Trophoblast cell (in vitro differentiated cells and primary cell): ENCODE measurements around the gene BRCA2.

ENCODE experiments used
- DNase-seq, 2 donors: peaks; one replicate each; pipeline ENCODE4 v3.0.0-alpha.2; 2016
- H2AFZ ChIP-seq: 2 replicates; pipeline ENCODE4 v1.6.1; 2013; ENCODE audit warnings: low read length, moderate library complexity, mild to moderate bottlenecking; ENCODE audit not compliant: insufficient read depth, poor library complexity
- H2AK5ac ChIP-seq: 2 replicates; pipeline ENCODE4 v1.6.1; 2013; ENCODE audit warnings: mild to moderate bottlenecking, low read length
- H2BK120ac ChIP-seq: 2 replicates; pipeline ENCODE4 v1.6.1; 2013; ENCODE audit warnings: low read length, mild to moderate bottlenecking, moderate library complexity; ENCODE audit not compliant: insufficient read depth, poor library complexity
- H2BK12ac ChIP-seq: 2 replicates; pipeline ENCODE4 v1.6.1; 2013; ENCODE audit warnings: mild to moderate bottlenecking, low read length, moderate library complexity
- H2BK5ac ChIP-seq: 2 replicates; pipeline ENCODE4 v1.6.1; 2013; ENCODE audit warnings: low read length, low read depth, moderate library complexity, mild to moderate bottlenecking; ENCODE audit not compliant: poor library complexity
- H3K14ac ChIP-seq: 2 replicates; pipeline ENCODE4 v1.6.1; 2013; ENCODE audit warnings: mild to moderate bottlenecking, low read length
- H3K18ac ChIP-seq: 2 replicates; pipeline ENCODE4 v1.6.1; 2013; ENCODE audit warnings: mild to moderate bottlenecking, low read length
- H3K23ac ChIP-seq: 2 replicates; pipeline ENCODE4 v1.6.1; 2013; ENCODE audit warnings: low read length
- H3K27ac ChIP-seq: 2 replicates; pipeline ENCODE4 v1.5.1; 2013; ENCODE audit warnings: low read depth, mild to moderate bottlenecking, inconsistent platforms, low read length, moderate library complexity
- H3K27me3 ChIP-seq: 2 replicates; pipeline ENCODE4 v1.6.1; 2013; ENCODE audit warnings: inconsistent platforms, mild to moderate bottlenecking, low read length, moderate library complexity; ENCODE audit not compliant: insufficient read depth
- H3K36me3 ChIP-seq, 2 experiments: 1 replicate in 1 of 2; 2 replicates in 1 of 2; pipeline ENCODE4 v1.6.1; 2013; ENCODE audit warnings: low read length in 2 of 2, mild to moderate bottlenecking in 2 of 2, moderate library complexity in 1 of 2; ENCODE audit not compliant: insufficient read depth in 2 of 2, control insufficient read depth in 1 of 2
- H3K4ac ChIP-seq: 2 replicates; pipeline ENCODE4 v1.6.1; 2013; ENCODE audit warnings: low read depth, mild to moderate bottlenecking, low read length, moderate library complexity
- H3K4me1 ChIP-seq, 2 experiments: 1 replicate in 1 of 2; 2 replicates in 1 of 2; pipeline ENCODE4 v1.6.1; 2013; ENCODE audit warnings: low read length in 2 of 2, mild to moderate bottlenecking in 2 of 2, moderate library complexity in 1 of 2; ENCODE audit not compliant: insufficient read depth in 2 of 2, control insufficient read depth in 1 of 2
- H3K4me2 ChIP-seq: 2 replicates; pipeline ENCODE4 v1.6.1; 2013; ENCODE audit warnings: inconsistent platforms, mild to moderate bottlenecking, low read length, moderate library complexity
- H3K4me3 ChIP-seq: 2 replicates; pipeline ENCODE4 v1.5.1; 2013; ENCODE audit warnings: mild to moderate bottlenecking, low read depth, low read length, inconsistent platforms
- H3K79me1 ChIP-seq: one replicate; pipeline ENCODE4 v1.6.1; 2013; ENCODE audit warnings: low read length
- H3K79me2 ChIP-seq: 2 replicates; pipeline ENCODE4 v1.6.1; 2013; ENCODE audit warnings: low read length, mild to moderate bottlenecking; ENCODE audit not compliant: control insufficient read depth, insufficient read depth, poor library complexity
- H3K9ac ChIP-seq: 2 replicates; pipeline ENCODE4 v1.6.1; 2013; ENCODE audit warnings: mild to moderate bottlenecking, low read length
- H3K9me3 ChIP-seq: 2 replicates; pipeline ENCODE4 v1.6.1; 2013; ENCODE audit warnings: low read depth, mild to moderate bottlenecking, control low read depth, inconsistent platforms, low read length; ENCODE audit not compliant: insufficient read depth
- H4K12ac ChIP-seq: 2 replicates; pipeline ENCODE4 v1.6.1; 2013; ENCODE audit warnings: low read depth, mild to moderate bottlenecking, low read length, moderate library complexity
- H4K8ac ChIP-seq: 2 replicates; pipeline ENCODE4 v1.6.1; 2013; ENCODE audit warnings: low read depth, mild to moderate bottlenecking, low read length, moderate library complexity
- H4K91ac ChIP-seq: one replicate; pipeline ENCODE4 v1.6.1; 2013; ENCODE audit warnings: low read depth, mild to moderate bottlenecking, low read length, moderate library complexity
- WGBS: extraction: QIAGEN DNeasy Blood & Tissue Kit; methylation state at CpG from one replicate; pipeline ENCODE4 v1.1.7; 2013; ENCODE audit warnings: missing lambda C conversion rate; ENCODE audit not compliant: insufficient read length, insufficient coverage; ENCODE audit errors: extremely low coverage; 5-methylcytosine and 5-hydroxymethylcytosine counted together

The BRCA2 gene

GRCh38 chr13:32267836-32268439 lies 47.4 kb upstream of the BRCA2 start:
- H3K9me3 ChIP-seq, result no peaks in the 10 kb centered on the region
- no peak overlapping the region for H2BK5ac ChIP-seq
- no peaks in the 10 kb centered on the region for H3K79me1 ChIP-seq
- no peak overlapping the region for H3K4me2 ChIP-seq
- H2AK5ac ChIP-seq, result no peak overlapping the region
- no peaks in the 10 kb centered on the region for H3K36me3 ChIP-seq
- H2AFZ ChIP-seq, result no peak overlapping the region
- no peaks in the 10 kb centered on the region for H3K79me2 ChIP-seq
- no peak overlapping the region for H3K23ac ChIP-seq
- no peak overlapping the region for H3K18ac ChIP-seq
- H3K14ac ChIP-seq, result no peak overlapping the region
- no peak overlapping the region for H4K91ac ChIP-seq
- H2BK12ac ChIP-seq, result no peak overlapping the region
- WGBS, result no CpG with 5 or more reads among the region's 7 CpGs
- H3K4ac ChIP-seq, result no peak overlapping the region
- H3K4me1 ChIP-seq, result no peaks in the 10 kb centered on the region
- DNase-seq, result peak; percentile 41 to 79
- H3K9ac ChIP-seq, result no peak overlapping the region
- H3K27me3 ChIP-seq, result no peaks in the 10 kb centered on the region
- H4K8ac ChIP-seq, result no peak overlapping the region
- H2BK120ac ChIP-seq, result no peak overlapping the region
- H3K4me3 ChIP-seq, result no peak overlapping the region
- no peak overlapping the region for H3K27ac ChIP-seq
- no peak overlapping the region for H4K12ac ChIP-seq

GRCh38 chr13:32272021-32272683 lies 43.2 kb upstream of the BRCA2 start:
- Histone ChIP-seq H3K4ac (no peak overlapping the region), H4K8ac (no peak overlapping the region), H2BK12ac (no peak overlapping the region), H3K36me3 (no peaks in the 10 kb centered on the region), H3K4me2 (no peak overlapping the region), H4K91ac (no peak overlapping the region), H2BK5ac (no peak overlapping the region), H3K14ac (no peak overlapping the region), H3K4me3 (no peak overlapping the region), H3K18ac (no peak overlapping the region), H3K9ac (no peak overlapping the region), H3K27ac (no peak overlapping the region), H3K79me1 (no peaks in the 10 kb centered on the region), H3K27me3 (no peaks in the 10 kb centered on the region), H3K23ac (no peak overlapping the region), H3K79me2 (no peaks in the 10 kb centered on the region), H2AFZ (no peak overlapping the region), H3K9me3 (no peaks in the 10 kb centered on the region), H4K12ac (no peak overlapping the region), H2AK5ac (no peak overlapping the region), H2BK120ac (no peak overlapping the region), H3K4me1 (no peaks in the 10 kb centered on the region)
- 100% methylated on average over 1 of the region's 4 CpGs for WGBS
- peak in 1 of 2 donors; percentile 78 for DNase-seq

- H4K91ac ChIP-seq, result no peak overlapping the region
- H2BK5ac ChIP-seq, result no peak overlapping the region
- no peaks in the 10 kb centered on the region for H3K4me1 ChIP-seq
- no peak overlapping the region for H3K14ac ChIP-seq
- H3K27ac ChIP-seq, result no peak overlapping the region
- no peak for DNase-seq
- no peak overlapping the region for H2BK120ac ChIP-seq
- no peaks in the 10 kb centered on the region for H3K79me1 ChIP-seq
- no peak overlapping the region for H3K4me2 ChIP-seq
- no peak overlapping the region for H2BK12ac ChIP-seq
- no CpG with 5 or more reads among the region's 1 CpG for WGBS
- H3K9me3 ChIP-seq, result no peaks in the 10 kb centered on the region
- H3K18ac ChIP-seq, result no peak overlapping the region
- H2AK5ac ChIP-seq, result no peak overlapping the region
- H3K27me3 ChIP-seq, result no peaks in the 10 kb centered on the region
- H3K9ac ChIP-seq, result no peak overlapping the region
- no peaks in the 10 kb centered on the region for H3K36me3 ChIP-seq
- no peak overlapping the region for H2AFZ ChIP-seq
- H3K23ac ChIP-seq, result no peak overlapping the region
- no peak overlapping the region for H4K12ac ChIP-seq
- H3K4me3 ChIP-seq, result no peak overlapping the region
- H3K79me2 ChIP-seq, result no peaks in the 10 kb centered on the region
- H4K8ac ChIP-seq, result no peak overlapping the region
- H3K4ac ChIP-seq, result no peak overlapping the region
These were observed 37.5 kb upstream of the BRCA2 start for GRCh38 chr13:32277839-32278238.

- Histone ChIP-seq H2BK120ac (no peak overlapping the region), H3K36me3 (no peaks in the 10 kb centered on the region), H3K23ac (no peak overlapping the region), H3K27ac (no peak overlapping the region), H3K27me3 (no peaks in the 10 kb centered on the region), H4K8ac (no peak overlapping the region), H3K4me1 (no peaks in the 10 kb centered on the region), H2AK5ac (no peak overlapping the region), H4K91ac (no peak overlapping the region), H3K79me2 (no peaks in the 10 kb centered on the region), H3K14ac (no peak overlapping the region), H2AFZ (no peak overlapping the region), H4K12ac (no peak overlapping the region), H3K79me1 (no peaks in the 10 kb centered on the region), H2BK5ac (no peak overlapping the region), H2BK12ac (no peak overlapping the region), H3K9me3 (no peaks in the 10 kb centered on the region), H3K9ac (no peak overlapping the region), H3K4ac (no peak overlapping the region), H3K4me2 (no peak overlapping the region), H3K4me3 (no peak overlapping the region), H3K18ac (no peak overlapping the region)
- no peak for DNase-seq
- WGBS, result no CpG with 5 or more reads among the region's 3 CpGs
These were observed 36.9 kb upstream of the BRCA2 start for GRCh38 chr13:32278426-32278825.
